ENCODE data around the gene MSH5.

MSH5 gene

DNA sequence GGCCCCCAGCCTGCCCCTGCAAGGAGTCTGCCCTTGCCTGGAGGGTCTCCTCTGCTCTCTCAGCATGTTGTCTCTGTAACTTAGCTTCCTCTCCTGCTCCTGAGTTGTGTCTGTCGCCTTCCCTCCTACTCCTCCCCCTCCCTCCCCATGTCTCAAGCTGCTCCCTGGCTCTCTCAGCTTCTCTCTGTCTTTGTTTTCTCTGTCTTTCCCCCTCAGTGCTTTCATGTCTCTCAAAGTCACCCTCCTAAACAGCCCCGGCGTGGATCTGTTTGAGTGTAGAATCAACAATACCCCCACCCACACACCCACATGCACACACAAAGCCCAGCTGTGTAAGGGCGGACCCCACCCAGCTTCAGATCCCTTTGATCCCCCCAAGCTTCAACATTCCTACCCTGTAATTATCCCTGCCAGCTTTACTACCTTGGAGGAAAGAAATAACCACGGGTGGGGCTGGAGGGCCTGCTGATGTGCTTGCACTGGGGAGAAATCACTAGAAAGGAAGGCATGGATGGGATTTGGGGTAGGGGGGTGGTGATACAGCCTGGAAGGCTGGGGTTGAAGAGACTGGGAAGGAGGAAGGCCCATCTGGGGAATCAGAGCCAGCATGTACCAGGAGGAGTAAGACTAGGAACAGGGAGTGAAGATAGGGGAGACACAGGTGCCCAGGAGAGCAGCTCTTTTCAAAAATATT is 25.7 kb upstream of the MSH5 start:
- DNase-seq = no peak

DNA sequence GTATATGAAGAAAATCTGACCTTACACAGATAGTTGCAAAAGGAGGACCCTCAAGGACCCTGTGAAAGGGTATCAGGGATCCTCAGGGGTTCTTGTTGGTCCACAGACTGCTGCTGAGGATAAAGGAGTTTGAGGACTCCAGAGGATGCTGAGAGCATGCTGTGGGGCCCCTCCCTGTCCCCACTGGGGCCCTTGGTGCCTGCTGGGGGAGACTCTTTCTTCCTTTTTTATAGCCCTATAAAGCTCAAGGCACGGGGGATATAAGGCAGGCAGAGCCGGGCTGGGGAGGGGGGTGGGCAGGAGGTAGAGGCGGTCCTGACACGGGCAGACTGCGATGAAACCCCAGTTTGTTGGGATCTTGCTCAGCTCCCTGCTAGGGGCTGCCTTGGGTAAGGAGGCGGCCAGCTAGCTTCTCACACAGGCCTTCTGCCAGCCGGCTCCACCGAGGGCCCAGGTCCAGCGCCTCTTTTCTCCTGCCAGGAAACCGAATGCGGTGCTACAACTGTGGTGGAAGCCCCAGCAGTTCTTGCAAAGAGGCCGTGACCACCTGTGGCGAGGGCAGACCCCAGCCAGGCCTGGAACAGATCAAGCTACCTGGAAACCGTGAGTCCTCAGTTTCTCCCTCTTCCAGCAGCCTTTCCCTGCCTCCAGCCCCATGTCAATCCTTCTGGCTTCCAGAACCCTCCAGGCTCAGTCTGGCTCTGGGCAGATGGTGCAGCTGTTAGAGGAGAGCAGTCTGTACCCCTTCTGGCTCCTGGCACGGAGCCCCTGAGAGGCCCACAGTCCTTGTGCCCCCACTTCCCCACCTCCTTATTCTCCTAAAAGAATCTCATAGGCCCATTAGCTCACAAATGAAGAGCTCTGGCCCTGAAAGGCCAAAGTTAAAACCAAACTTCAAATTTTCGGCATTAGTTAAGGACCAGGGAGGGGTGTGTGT is 24.5 kb upstream of the MSH5 start, which contains the start of gene LY6G6D:
Gene LY6G6D (plus strand): TSS at position 327 of the 937 bp plus-strand sequence. CDS start 8 bp downstream, at position 335.
- no peak for DNase-seq

DNA sequence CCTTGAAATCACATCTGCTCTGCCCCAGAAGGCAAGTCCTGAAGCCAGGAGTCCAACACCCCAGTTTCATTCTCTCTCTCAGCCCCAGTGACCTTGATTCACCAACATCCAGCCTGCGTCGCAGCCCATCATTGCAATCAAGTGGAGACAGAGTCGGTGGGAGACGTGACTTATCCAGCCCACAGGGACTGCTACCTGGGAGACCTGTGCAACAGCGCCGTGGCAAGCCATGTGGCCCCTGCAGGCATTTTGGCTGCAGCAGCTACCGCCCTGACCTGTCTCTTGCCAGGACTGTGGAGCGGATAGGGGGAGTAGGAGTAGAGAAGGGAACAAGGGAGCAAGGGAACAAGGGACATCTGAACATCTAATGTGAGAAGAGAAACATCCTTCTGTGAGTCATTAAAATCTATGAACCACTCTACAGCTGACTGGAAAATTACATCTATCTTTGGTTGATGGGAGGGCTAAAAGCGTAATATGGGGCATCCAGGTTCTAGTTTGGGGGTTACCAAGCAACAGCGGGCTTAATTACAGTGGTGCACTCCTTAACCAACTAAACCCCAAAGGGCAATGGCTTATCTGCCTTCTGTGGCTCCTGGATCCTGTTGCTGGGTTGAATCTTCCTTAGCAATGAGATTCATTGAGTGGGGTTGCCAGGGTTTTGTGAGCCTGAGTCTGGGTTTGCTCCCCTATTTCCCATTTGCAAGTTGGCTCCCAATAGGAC is 22.1 kb upstream of the MSH5 start:
- DNase-seq = no peak

GRCh38 chr6:31718265-31718664 is 21.5 kb upstream of the MSH5 start:
- DNase-seq = no peak

- no peak for DNase-seq
These were observed 20.8 kb upstream of the MSH5 start for GRCh38 chr6:31719001-31719400.

DNA sequence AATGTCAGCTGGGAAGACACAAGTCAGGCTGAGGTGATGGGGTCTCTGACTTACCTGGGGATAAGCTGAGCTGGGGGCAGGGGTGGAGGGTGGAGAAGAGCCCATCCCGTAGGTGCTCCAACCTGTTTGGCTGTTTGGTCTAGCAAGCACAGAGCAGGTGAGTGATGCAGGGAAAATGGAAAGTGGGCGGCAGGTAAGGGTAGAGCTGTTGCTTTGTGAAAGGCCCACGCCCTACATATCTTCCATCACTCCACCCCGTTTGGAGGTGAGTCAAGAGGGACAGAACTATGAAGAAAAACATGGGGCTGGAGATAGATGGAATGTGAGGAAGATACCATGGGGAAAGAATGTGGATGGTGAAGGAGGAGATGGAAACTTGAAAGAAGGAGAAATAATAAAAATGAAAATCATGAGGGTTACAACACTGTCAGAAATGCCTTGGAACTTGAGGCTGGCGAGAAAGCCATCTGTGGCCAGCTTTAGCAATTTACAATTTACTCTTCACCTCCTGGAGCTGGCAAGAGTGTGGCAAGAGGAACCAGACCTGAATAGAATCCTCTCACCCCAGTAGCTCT is 19.5 kb upstream of the MSH5 start:
- no peak for DNase-seq

GRCh38 chr6:31721351-31722020 is 18.3 kb upstream of the MSH5 start, which contains the start of gene LY6G6C:
Gene LY6G6C, minus strand, starts transcription at chr6:31721746. Its CDS starts 67 bp downstream, at chr6:31721679.
- no peak for DNase-seq

- DNase-seq = no peak
These were observed 17.6 kb upstream of the MSH5 start for GRCh38 chr6:31722173-31722572.

- DNase-seq = no peak
These were observed 16.4 kb upstream of the MSH5 start, which contains the start of gene MPIG6B for GRCh38 chr6:31723245-31723979. Gene MPIG6B, plus strand, starts transcription at chr6:31723373. Its CDS starts 11 bp downstream, at chr6:31723384.

DNA sequence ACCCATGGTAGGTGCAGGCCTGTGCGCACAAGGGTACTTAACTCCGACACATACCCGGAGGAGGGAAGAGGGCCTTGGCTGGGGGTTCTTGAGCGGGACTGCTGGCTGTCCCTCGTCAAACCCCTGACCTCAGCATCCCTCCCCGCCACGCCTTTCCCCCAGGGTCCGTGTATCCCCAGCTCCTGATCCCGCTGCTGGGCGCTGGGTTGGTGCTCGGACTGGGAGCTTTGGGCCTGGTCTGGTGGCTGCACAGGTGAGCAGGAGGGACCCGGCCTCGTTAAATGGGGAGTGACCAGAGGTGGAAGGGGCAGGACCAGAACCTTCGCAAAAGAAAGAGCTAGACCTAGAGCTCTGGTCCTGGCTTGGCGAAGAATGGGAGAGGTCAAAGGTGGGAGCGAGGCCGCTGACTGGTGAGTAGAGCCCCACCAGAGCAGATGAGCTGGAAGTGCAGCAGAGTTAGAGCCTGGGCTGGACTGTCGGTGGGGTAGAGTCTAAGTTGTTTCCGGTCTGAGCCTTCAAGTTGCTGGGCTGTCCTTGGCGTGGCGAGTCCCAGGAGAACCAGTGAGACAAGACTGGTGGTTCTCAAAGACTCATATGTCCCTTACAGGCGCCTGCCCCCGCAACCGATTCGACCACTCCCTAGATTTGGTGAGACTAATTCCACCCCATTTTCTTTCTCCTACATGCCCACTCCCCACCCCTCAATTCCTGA is 15.7 kb upstream of the MSH5 start:
- DNase-seq = no peak

DNA sequence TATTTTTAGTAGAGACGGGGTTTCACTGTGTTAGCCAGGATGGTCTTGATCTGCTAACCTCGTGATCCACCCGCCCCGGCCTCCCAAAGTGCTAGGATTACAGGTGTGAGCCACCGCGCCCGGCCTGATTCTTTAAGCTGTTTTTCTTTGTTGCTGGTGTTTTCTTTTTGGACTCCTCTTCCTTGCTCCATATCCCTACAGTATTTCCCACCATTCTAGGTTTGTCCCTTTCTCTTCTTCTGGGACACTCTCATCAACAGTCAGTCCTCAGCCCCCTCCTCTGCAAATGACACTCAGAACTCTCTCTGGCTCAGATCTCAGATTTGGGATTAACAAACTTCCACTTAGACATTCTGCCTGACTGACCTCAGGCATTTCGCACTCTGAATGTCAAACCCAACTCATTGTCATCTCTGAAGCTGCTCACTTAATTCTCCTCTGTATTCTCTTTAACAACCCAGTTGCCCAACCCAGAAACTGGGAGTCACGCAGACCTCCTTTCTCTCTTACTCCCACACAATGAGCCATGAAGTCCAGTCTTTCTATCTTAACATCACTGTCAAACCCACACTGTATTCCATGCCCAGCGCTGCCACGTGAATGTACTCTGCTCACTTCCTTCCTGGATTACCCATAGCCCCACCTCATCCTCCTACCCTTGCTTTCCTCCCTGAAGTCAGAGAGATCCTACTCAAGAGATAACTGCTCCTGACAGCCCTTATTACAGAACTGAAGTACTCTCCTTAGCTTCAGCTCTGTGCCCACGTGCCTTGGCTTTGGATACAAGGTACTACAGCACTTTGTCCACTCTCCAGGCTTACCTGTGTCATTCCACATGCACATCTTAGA is 14.1 kb upstream of the MSH5 start:
- no peak for DNase-seq

DNA sequence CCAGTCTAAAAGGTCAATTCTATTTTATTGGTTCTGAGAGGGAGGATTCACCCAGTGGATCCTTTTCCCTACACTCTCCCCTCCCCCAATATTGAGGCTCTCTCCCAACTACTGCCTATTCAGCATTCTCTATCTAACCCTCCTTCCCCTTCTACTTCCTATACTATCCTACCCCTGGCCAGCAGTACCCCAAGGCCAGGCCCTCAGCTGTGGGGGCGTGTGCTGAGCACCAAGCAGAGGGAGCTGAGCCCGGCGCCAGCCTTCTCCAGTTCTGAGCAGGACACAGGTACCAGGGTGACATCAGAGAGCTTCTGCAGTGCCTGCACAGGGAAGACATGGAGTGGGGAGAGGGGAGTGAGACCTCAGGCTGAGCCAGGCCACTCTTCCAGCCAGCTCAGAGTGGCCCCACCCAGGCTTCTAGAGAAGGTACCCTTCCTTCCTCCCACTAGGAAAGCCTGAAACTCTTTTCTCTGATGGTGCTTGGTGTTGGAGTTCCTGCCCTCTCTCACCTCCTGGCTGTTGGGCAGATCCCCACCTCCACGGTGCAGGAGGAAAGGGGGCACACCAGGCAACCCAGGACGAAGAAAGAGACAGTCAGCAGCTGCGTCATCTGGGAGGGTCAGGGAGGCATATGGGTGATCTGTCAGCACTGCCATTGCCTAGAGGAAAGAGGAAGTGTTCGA is 12.6 kb upstream of the MSH5 start:
- no peak for DNase-seq

GRCh38 chr6:31727717-31728671 is 11.8 kb upstream of the MSH5 start:
- DNase-seq = no peak

- no peak for DNase-seq
These were observed 10.9 kb upstream of the MSH5 start, which contains the start of gene DDAH2 for GRCh38 chr6:31728767-31729514. Gene DDAH2, minus strand, starts transcription at chr6:31729299. Its CDS starts 138 bp downstream, at chr6:31729161.

DNA sequence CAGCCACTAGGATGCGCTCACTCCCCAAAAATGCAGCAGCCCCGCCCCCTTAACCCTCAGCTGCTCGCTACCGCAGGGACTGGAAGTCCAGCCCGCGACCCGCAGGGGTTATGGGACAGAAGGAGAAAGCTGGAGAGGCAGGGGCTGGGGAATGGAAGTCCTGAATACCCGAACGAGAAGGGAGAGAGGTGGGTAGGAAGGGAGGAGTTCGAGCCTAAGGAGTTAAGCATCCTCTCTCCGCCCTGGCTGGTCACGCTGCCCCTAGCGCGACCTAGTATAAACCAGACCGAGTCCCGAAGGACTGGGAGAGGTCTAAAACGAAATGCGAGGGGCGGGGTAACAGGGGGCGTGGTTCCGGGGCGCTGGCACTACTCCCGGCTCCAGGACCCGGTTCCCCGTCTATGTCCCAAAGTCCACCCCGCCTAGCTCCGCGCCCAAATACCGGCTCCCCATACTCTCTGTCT is 10.3 kb upstream of the MSH5 start:
- DNase-seq = peak; percentile 76

GRCh38 chr6:31729979-31730630 is 9.7 kb upstream of the MSH5 start:
- peak; percentile 71 for DNase-seq

Measured in activated CD4-positive, CD25-positive, alpha-beta regulatory T cell treated with anti-CD3 and anti-CD28 coated beads, Interleukin-2, amount 50 U/mL, for 72 hours (primary cell).